AG10803 (cell line): ENCODE results near the gene FCSK.
A peak's percentile ranks its signal among the peaks of the same experiment; 100 is the strongest.

Source experiments
- DNase-seq: peaks from one replicate; pipeline ENCODE4 v3.0.0; 2010; ENCODE audit warnings: low read depth
- H3K4me3 ChIP-seq: 2 replicates; pipeline ENCODE4 v1.5.1; 2011; ENCODE audit warnings: mild to moderate bottlenecking, low read length, control low read depth
- TF ChIP-seq, protein P1 (sequence below): conservative IDR thresholded peaks from 2 replicates; pipeline ENCODE4 v1.5.1; 2011; ENCODE audit warnings: mild to moderate bottlenecking, low read length, control low read depth, inconsistent platforms

The FCSK gene

DNA sequence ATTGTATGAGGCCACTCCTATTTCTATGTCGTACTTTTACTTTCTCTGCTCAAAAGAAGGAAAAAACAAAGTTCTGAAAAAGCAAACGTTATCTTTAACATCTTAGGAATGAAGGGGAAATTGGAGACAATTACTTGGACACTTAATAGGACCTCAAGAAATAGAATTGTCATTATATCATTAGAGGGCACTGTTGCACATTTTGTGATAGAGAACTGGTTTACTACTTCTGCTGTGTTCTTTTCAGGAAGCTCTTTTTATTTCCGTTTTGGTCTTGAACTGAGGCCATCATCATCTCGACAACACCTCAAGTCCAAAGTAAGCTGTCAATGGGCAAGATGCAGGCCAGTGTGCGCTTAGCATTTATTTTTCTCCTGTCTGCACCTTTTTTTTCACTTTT, 54.4 kb downstream of the FCSK start:
- no peak for DNase-seq
- H3K4me3 ChIP-seq = no peak overlapping the region
- TF ChIP-seq, protein P1, sequence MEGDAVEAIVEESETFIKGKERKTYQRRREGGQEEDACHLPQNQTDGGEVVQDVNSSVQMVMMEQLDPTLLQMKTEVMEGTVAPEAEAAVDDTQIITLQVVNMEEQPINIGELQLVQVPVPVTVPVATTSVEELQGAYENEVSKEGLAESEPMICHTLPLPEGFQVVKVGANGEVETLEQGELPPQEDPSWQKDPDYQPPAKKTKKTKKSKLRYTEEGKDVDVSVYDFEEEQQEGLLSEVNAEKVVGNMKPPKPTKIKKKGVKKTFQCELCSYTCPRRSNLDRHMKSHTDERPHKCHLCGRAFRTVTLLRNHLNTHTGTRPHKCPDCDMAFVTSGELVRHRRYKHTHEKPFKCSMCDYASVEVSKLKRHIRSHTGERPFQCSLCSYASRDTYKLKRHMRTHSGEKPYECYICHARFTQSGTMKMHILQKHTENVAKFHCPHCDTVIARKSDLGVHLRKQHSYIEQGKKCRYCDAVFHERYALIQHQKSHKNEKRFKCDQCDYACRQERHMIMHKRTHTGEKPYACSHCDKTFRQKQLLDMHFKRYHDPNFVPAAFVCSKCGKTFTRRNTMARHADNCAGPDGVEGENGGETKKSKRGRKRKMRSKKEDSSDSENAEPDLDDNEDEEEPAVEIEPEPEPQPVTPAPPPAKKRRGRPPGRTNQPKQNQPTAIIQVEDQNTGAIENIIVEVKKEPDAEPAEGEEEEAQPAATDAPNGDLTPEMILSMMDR = no peak

DNA sequence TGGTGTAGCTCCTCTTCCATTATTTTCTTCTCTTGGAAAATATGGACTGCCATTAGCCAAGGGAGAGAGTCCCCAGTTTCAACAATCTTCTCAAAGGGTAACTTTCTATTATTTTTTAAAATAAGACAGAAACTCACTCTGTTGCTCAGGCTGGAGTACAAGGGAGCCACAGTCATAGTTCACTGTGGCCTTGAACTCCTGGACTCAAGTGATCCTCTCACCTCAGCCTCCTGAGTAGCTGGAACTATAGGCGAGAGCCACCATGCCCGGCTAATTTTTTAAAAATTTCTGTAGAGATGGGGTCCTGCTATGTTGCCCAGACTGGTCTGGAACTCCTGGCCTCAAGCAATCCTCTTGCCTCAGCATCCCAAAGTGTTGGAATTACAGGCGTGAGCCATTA, 55.8 kb downstream of the FCSK start:
- H3K4me3 ChIP-seq = no peak overlapping the region
- TF ChIP-seq, protein P1 = no peak
- no peak for DNase-seq

DNA sequence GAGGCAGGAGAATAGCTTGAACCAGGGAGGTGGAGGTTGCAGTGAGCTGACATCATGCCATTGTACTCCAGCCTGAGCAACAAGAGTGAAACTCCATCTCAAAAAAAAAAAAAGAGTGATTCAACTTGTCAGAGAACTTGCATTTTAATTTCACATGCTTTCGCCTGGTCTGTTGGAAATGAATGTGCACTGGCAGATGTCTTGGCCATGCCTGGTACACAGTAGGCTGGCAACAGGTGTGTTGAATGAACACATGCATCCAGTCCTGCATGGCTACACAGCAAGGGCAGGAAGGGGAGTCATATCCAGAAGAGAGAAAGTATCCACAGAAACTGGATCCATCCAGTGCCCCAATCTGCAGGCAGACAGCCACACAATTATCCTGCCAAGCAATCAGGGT, 57.4 kb downstream of the FCSK start:
- TF ChIP-seq, protein P1 = no peak
- no peak overlapping the region for H3K4me3 ChIP-seq
- no peak for DNase-seq

DNA sequence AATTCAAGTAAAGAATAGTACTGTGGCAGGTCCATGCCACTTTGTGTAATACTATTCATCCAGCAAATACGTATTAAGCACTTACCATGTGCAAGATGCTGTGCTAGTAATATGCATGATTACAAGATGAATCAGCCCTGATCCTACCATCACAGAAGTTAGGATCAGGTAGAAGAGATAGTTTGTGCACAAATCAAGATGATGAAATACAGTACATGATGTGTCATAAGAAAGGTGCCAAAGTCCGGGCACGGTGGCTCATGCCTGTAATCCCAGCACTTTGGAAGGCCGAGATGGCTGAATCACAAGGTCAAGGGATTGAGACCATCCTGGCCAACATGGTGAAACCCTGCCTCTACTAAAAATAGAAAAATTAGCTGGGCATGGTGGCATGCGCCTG, 58.1 kb downstream of the FCSK start:
- peak; percentile 48 for DNase-seq
- H3K4me3 ChIP-seq = no peak overlapping the region
- TF ChIP-seq, protein P1 = no peak

DNA sequence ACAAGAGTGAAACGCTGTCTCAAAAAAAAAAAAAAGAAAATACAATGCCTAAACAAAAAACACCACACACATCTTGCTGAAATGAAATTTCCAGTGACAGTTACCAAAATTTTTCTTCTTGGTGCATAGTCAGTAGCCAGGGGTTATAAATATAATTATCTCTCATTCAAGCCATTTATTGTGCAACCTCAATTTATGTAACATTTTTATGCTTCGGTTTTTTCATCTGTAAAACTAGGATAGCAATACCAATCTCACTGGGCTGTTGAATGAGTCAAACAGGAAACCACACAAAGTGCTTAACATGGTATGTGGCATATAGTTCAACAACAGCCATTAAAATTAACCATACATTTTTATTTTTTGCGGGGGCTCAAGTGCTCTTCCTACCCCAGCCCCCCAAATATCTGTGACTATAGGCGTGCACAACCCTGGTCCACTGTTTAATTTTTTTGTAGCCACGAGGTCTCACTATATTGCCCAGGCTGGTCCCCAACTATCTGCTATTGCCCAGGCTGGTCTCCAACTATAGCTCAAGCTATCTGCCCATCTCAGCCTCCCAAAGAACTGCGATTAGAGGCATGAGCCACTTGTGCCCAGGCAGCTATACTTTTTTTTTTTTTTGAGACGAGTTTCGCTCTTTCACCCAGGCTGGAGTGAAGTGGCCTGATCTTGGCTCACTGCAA, 66.4 kb downstream of the FCSK start:
- DNase-seq = peak; percentile 67
- TF ChIP-seq, protein P1 = no peak
- H3K4me3 ChIP-seq = no peak overlapping the region

DNA sequence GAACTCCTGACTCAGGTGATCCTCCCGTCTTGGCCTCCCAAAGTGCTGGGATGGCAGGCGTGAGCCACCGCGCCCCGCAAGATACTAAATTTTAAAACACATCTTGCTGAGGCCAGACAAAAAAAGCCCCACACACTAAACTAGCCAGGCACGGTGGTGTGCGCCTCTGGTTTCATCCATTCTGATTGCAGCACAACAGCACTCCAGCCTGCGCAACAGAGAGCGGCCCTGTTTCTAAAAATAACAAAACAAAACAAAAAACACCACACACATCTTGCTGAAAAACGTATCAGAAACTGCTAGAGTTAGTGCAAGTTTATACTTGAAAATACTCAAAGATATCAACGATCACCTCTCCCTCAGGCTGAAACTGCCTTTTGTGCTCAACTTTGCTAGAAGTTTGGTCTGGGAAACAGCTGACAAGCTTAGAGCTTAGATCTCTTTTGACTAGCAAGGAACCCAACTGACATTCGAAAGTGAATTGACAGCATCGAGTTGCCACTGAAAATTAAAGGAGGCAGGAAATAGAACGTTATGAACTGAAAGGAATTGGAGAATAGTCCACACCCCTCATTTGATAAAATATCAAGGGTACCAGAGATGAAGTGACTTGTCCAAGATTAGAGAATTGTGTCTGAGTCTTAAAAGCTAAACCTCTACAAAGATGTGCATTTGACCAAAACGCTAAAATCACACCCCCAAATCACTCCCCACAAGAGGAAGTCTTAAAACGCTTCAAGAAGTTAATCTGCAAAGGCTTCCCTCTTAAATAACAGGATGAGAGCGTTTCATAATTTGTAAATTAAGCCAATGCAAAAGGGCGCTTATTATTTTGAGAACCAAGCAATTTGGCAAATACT, 68.1 kb downstream of the FCSK start:
- DNase-seq = no peak
- peak overlapping the region; percentile 94 for H3K4me3 ChIP-seq
- TF ChIP-seq, protein P1 = no peak
